ENCODE results near the gene NFRKB. TPM values are rescaled to one million over a fixed set of nuclear protein-coding genes. Genes with fewer than 3 reads are reported as not detected.

The NFRKB gene
- polyA plus RNA-seq (26.6 and 26.7 TPM in 2 replicates), polyA minus RNA-seq (35.8 and 38.1 TPM in 2 replicates)

GRCh38 chr11:129895126-129896041, at the start of gene NFRKB:
TSS of gene NFRKB (minus strand) at chr11:129895578. CDS start at chr11:129892849, 2,729 bp downstream.
- H3K9me2 ChIP-seq (ENCODE audit: insufficient read depth, low read length): no peaks in the 10 kb centered on the region
- peak within 1 kb of the TSS; percentile 93 for H3K4me3 ChIP-seq (ENCODE audit: low read length)
- no peaks in the 10 kb centered on the region for H3K9me3 ChIP-seq (ENCODE audit: low read length)
- H3K27me3 ChIP-seq (ENCODE audit: insufficient read depth, low read depth, low read length): no peaks in the 10 kb centered on the region
- peak within 1 kb of the TSS; percentile 56 for H3K27ac ChIP-seq (ENCODE audit: low read length)
- no peaks in the 10 kb centered on the region for H4K20me1 ChIP-seq (ENCODE audit: insufficient read depth)
- TF ChIP-seq MXI1 (conservative IDR thresholded peaks at IDR 0.05; ENCODE audit: poor library complexity, severe bottlenecking) (no peak), EZH2 (IDR thresholded peaks at IDR 0.05; ENCODE audit: borderline replicate concordance, insufficient read depth, low read length, poor library complexity, severe bottlenecking) (no peak), RAD21 (conservative IDR thresholded peaks at IDR 0.05) (no peak), TAF1 (IDR thresholded peaks at IDR 0.05; ENCODE audit: low read depth) (no peak), CTCF (IDR thresholded peaks at IDR 0.05; ENCODE audit: poor library complexity, severe bottlenecking) (peak; percentile 56), REST (IDR thresholded peaks at IDR 0.05; ENCODE audit: borderline replicate concordance) (no peak), POLR2AphosphoS5 (IDR thresholded peaks at IDR 0.05) (peak; percentile 75), SMC3 (conservative IDR thresholded peaks at IDR 0.05; ENCODE audit: poor library complexity) (peak; percentile 27), EP300 (conservative IDR thresholded peaks at IDR 0.05; ENCODE audit: poor library complexity, severe bottlenecking) (no peak)
- no peaks in the 10 kb centered on the region for H3K36me3 ChIP-seq (ENCODE audit: insufficient read depth, low read length)
- no peaks in the 10 kb centered on the region for H3F3A ChIP-seq (ENCODE audit: insufficient read depth, low read length, poor library complexity, severe bottlenecking)
- peak within 1 kb of the TSS; percentile 77 for H3K4me2 ChIP-seq (ENCODE audit: low read length)
- H3K79me2 ChIP-seq (replicated peaks; ENCODE audit: insufficient read depth, low read length): peaks cover 17% of the 10 kb centered on the region
- H2AFZ ChIP-seq (ENCODE audit: low read depth, low read length): peak within 1 kb of the TSS; percentile 96
- H3K9ac ChIP-seq (ENCODE audit: low read length): peak within 1 kb of the TSS; percentile 73

DNA sequence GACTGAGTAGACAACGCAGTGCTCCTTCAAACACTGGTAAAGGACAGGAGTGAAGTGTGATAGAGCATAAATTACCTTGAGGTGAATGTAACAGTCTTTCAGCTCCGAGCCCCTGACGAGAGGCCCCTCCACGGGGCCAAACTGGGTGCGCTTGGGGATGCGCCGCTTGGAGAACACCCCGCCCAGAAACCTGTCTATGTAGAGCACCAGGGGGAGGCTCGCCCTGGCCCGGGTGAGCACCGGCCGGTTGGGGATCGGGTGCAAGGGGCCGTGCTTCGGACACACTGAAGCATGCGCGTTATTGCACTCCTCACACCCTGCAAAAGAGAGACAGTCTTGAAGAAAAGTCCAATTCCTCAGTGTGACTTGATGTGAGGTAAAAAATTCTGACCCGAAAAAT, 49.3 kb upstream of the NFRKB start:
- no peaks in the 10 kb centered on the region for H4K20me1 ChIP-seq (ENCODE audit: insufficient read depth)
- H3K9me3 ChIP-seq (ENCODE audit: low read length): no peaks in the 10 kb centered on the region
- no peaks in the 10 kb centered on the region for H3K9me2 ChIP-seq (ENCODE audit: insufficient read depth, low read length)
- no peaks in the 10 kb centered on the region for H3K79me2 ChIP-seq (replicated peaks; ENCODE audit: insufficient read depth, low read length)
- no peaks in the 10 kb centered on the region for H3F3A ChIP-seq (ENCODE audit: insufficient read depth, low read length, poor library complexity, severe bottlenecking)
- H3K9ac ChIP-seq (ENCODE audit: low read length): no peak overlapping the region
- H2AFZ ChIP-seq (ENCODE audit: low read depth, low read length): no peak overlapping the region
- no peaks in the 10 kb centered on the region for H3K36me3 ChIP-seq (ENCODE audit: insufficient read depth, low read length)
- TF ChIP-seq MXI1 (conservative IDR thresholded peaks at IDR 0.05; ENCODE audit: poor library complexity, severe bottlenecking) (no peak), EZH2 (IDR thresholded peaks at IDR 0.05; ENCODE audit: borderline replicate concordance, insufficient read depth, low read length, poor library complexity, severe bottlenecking) (no peak), TAF1 (IDR thresholded peaks at IDR 0.05; ENCODE audit: low read depth) (no peak), SMC3 (conservative IDR thresholded peaks at IDR 0.05; ENCODE audit: poor library complexity) (no peak), RAD21 (conservative IDR thresholded peaks at IDR 0.05) (no peak), EP300 (conservative IDR thresholded peaks at IDR 0.05; ENCODE audit: poor library complexity, severe bottlenecking) (no peak), REST (IDR thresholded peaks at IDR 0.05; ENCODE audit: borderline replicate concordance) (no peak), POLR2AphosphoS5 (IDR thresholded peaks at IDR 0.05) (no peak), CTCF (IDR thresholded peaks at IDR 0.05; ENCODE audit: poor library complexity, severe bottlenecking) (no peak)
- H3K27me3 ChIP-seq (ENCODE audit: insufficient read depth, low read depth, low read length): no peaks in the 10 kb centered on the region
- no peak overlapping the region for H3K4me2 ChIP-seq (ENCODE audit: low read length)
- no peak overlapping the region for H3K27ac ChIP-seq (ENCODE audit: low read length)
- H3K4me3 ChIP-seq (ENCODE audit: low read length): no peak overlapping the region
